ENCODE results near the gene TUBG1. TPM values are rescaled to one million over a fixed set of nuclear protein-coding genes. Genes with fewer than 3 reads are reported as not detected.
"Not testable (repeated sequence)": the region's sequence is repeated elsewhere in the genome, so short reads cannot be mapped to it uniquely, and the experiment has no call there.

The TUBG1 gene
- total and polyA plus RNA-seq, 10 of the 15 experiments (the other 5 are each of a cell fraction or from before 2014, with no cell fraction given) = 40.0 to 256 (median 107) TPM

- no peak for TF ChIP-seq CUX1 (IDR thresholded peaks at IDR 0.05; ENCODE audit: insufficient replicate concordance, low read depth, low read length)
- TF ChIP-seq RUNX3 (IDR thresholded peaks at IDR 0.05; ENCODE audit: low read length) = no peak
- TF ChIP-seq BACH1 (IDR thresholded peaks at IDR 0.05; ENCODE audit: borderline replicate concordance) = 0 out of 2 replicates have a peak, but pooled peaks have one; percentile 29
- TF ChIP-seq HCFC1 (IDR thresholded peaks at IDR 0.05; ENCODE audit: low read length) = no peak
- TF ChIP-seq HDGF (IDR thresholded peaks at IDR 0.05) = peak; percentile 78; the same call in 1 of the 2 replicates
- TF ChIP-seq POLR2A (IDR thresholded peaks at IDR 0.05; ENCODE audit: low read depth, low read length) = peak; percentile 73
These were observed 49.8 kb downstream of the TUBG1 start, which contains the start of gene TUBG2 (continued) for GRCh38 chr17:42659079-42659931.

DNA sequence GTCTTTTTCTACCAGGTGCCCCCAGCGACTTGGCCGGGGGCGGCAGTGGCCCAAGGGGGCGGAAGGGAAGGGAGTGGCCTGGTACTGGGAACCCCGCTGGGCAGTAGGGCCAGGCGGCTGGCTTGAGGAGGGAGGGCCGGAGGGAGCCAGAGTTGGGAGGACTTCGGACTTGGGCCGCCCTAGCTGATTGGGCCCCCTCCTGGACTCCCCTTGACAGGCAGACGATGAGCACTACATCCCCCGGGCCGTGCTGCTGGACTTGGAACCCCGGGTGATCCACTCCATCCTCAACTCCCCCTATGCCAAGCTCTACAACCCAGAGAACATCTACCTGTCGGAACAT lies 50.4 kb downstream of the TUBG1 start:
- intact Hi-C loops (cut with micrococcal nuclease; ENCODE audit: unreplicated experiment) = loop anchor here (5.0 kb wide), 1 partner anchor 83 kb away; the partner anchor contains the start of gene PSMC3IP

More for the DNA sequence above, 50.4 kb downstream of the TUBG1 start:
- SMC1A ChIA-PET (ENCODE audit: uncharacterized antibody, unreplicated experiment) = interaction anchor here (0.9 to 1.8 kb wide), 4 partner anchors 12 to 82 kb away, joined by 3 to 9 read pairs (median 4); no protein-coding TSS in a partner anchor
- FAIRE-seq; H2AFZ ChIP-seq (ENCODE audit: control insufficient read depth, low read depth, low read length); H3K27ac ChIP-seq (ENCODE audit: control insufficient read depth, insufficient read depth); DNase-seq (ENCODE audit: low read depth, low spot score); in situ Hi-C loops (cut with MboI); H3K9me3 ChIP-seq (replicated peaks; ENCODE audit: control insufficient read depth, insufficient read depth, low read length); H3K36me3 ChIP-seq (ENCODE audit: control insufficient read depth in 2 of 2, insufficient read depth in 2 of 2, low read length in 1 of 2); H4K20me1 ChIP-seq (ENCODE audit: control insufficient read depth, insufficient read depth); H3K9ac ChIP-seq (ENCODE audit: control insufficient read depth, insufficient read depth, low read length); H3K79me2 ChIP-seq (ENCODE audit: control insufficient read depth, insufficient read depth, low read length); ATAC-seq; H3K27me3 ChIP-seq (replicated peaks in 1 of 2; ENCODE audit: control insufficient read depth in 2 of 2, insufficient read depth in 2 of 2, low read length in 1 of 2): not testable (repeated sequence)
- WGBS (ENCODE audit: insufficient coverage, insufficient replicate concordance, low lambda C conversion rate, missing lambda C conversion rate) = 100% methylated on average over 1 of the region's 14 CpGs
- RAD21 ChIA-PET (ENCODE audit: unreplicated experiment) = interaction anchor here (1.9 to 2.0 kb wide), 2 partner anchors 14 to 81 kb away, joined by 7 to 10 read pairs; no protein-coding TSS in a partner anchor
- POLR2A ChIA-PET = interaction anchor here (1.8 to 4.9 kb wide), 4 partner anchors 17 to 54 kb away, joined by 5 to 29 read pairs (median 18); partner anchors contain the start of genes PLEKHH3, RETREG3 and TUBG1
- CTCF ChIA-PET = interaction anchor here (0.7 to 2.8 kb wide), 3 partner anchors 15 to 55 kb away, joined by 3 to 13 read pairs (median 7); partner anchors contain the start of gene PLEKHH3
- Histone ChIP-seq H3K4me3 (peak overlapping the region; percentile 77), H3K4me2 (ENCODE audit: control insufficient read depth, insufficient read depth) (peak overlapping the region; percentile 50; the same call in 1 of the 2 replicates), H3K4me1 (ENCODE audit: control insufficient read depth, insufficient read depth, low read length) (peaks cover 33% of the 10 kb centered on the region)
- TSS peak; percentile 70 for BruUV-seq (replicated peaks)
